Nephron progenitor cell (in vitro differentiated cells): ENCODE results near the gene CYSTM1.

Experiments
- DNase-seq: peaks from one replicate; pipeline ENCODE4 v3.0.0; 2021
- H3K27ac Mint-ChIP-seq: 2 replicates; pipeline ENCODE4 v1.8.0; 2021; ENCODE audit warnings: mild to moderate bottlenecking, moderate library complexity, mixed read lengths
- H3K27me3 Mint-ChIP-seq: 2 replicates; pipeline ENCODE4 v1.8.0; 2021; ENCODE audit warnings: mild to moderate bottlenecking, low read depth, mixed read lengths; ENCODE audit not compliant: poor library complexity
- H3K36me3 Mint-ChIP-seq: 2 replicates; pipeline ENCODE4 v1.8.0; 2021; ENCODE audit warnings: low read depth, mixed read lengths
- H3K4me1 Mint-ChIP-seq: 2 replicates; pipeline ENCODE4 v1.8.0; 2021; ENCODE audit warnings: mixed read lengths
- H3K4me3 Mint-ChIP-seq: 2 replicates; pipeline ENCODE4 v1.8.0; 2021; ENCODE audit warnings: mild to moderate bottlenecking, moderate library complexity, mixed read lengths
- H3K9me3 Mint-ChIP-seq: 2 replicates; pipeline ENCODE4 v1.8.0; 2021; ENCODE audit warnings: mild to moderate bottlenecking, moderate library complexity, mixed read lengths
- CTCF ChIP-seq: fragments of 200-600 bp; sonication (generic); IDR thresholded peaks from 2 replicates; pipeline ENCODE4 v1.5.0; 2021; ENCODE audit warnings: antibody characterized with exemption

CYSTM1 gene

GRCh38 chr5:140221697-140222223, 46.8 kb downstream of the CYSTM1 start:
- H3K4me3 Mint-ChIP-seq = no peak overlapping the region
- peaks cover 18% of the 10 kb centered on the region for H3K4me1 Mint-ChIP-seq
- TF ChIP-seq CTCF = no peak
- DNase-seq = no peak
- H3K36me3 Mint-ChIP-seq = peaks cover 7% of the 10 kb centered on the region
- no peak overlapping the region for H3K27ac Mint-ChIP-seq
- no peaks in the 10 kb centered on the region for H3K9me3 Mint-ChIP-seq
- peaks cover 3% of the 10 kb centered on the region for H3K27me3 Mint-ChIP-seq

DNA sequence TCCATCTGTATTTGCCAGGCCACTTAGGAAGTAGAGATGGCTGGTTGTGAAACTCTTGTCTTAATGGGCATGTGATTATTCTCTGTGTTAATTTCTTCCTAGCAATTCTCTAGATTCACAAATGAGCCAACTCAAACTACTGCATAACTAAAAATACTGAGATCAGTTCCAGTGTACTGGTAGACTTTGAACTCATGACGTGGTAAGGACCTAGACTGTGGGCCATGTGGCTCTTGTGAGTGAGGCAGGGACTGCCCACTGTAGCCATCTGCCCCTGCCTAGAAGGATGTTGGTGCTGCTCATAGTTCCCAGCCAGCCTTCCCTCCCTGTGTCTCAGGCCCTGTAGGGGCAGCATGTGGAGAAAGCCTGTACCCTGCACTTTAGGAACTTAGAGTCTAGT, 47.4 kb downstream of the CYSTM1 start:
- Mint-ChIP-seq H3K9me3 (no peaks in the 10 kb centered on the region), H3K4me1 (peaks cover 18% of the 10 kb centered on the region), H3K27ac (no peak overlapping the region), H3K27me3 (peaks cover 3% of the 10 kb centered on the region), H3K4me3 (no peak overlapping the region), H3K36me3 (peaks cover 7% of the 10 kb centered on the region)
- no peak for TF ChIP-seq CTCF
- DNase-seq = no peak

DNA sequence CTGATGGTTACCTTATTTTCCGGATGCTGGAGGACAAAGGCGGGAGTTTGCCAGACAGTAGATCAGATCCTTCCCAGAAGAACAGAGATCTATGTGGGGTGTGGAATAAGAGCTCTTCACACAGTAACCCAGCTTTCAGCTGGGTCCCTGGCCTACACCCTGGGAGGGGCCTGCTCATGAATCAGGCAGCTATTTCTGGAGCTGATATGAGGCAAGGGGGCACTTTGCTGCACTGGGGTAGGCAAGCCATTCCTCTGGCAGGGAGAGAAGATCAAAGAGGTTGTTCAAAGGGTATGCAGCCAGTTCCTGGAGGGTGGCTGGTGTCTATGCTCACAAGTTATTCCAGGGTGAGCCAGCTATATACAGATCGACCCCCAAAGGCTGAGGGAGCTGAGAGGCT, 48.6 kb downstream of the CYSTM1 start:
- H3K4me3 Mint-ChIP-seq = no peak overlapping the region
- DNase-seq = no peak
- H3K27ac Mint-ChIP-seq = no peak overlapping the region
- no peak for TF ChIP-seq CTCF
- peaks cover 18% of the 10 kb centered on the region for H3K4me1 Mint-ChIP-seq
- H3K36me3 Mint-ChIP-seq = peaks cover 7% of the 10 kb centered on the region
- peaks cover 3% of the 10 kb centered on the region for H3K27me3 Mint-ChIP-seq
- no peaks in the 10 kb centered on the region for H3K9me3 Mint-ChIP-seq

- no peak overlapping the region for H3K27ac Mint-ChIP-seq
These were observed 49.7 kb downstream of the CYSTM1 start for GRCh38 chr5:140224658-140225057.

DNA sequence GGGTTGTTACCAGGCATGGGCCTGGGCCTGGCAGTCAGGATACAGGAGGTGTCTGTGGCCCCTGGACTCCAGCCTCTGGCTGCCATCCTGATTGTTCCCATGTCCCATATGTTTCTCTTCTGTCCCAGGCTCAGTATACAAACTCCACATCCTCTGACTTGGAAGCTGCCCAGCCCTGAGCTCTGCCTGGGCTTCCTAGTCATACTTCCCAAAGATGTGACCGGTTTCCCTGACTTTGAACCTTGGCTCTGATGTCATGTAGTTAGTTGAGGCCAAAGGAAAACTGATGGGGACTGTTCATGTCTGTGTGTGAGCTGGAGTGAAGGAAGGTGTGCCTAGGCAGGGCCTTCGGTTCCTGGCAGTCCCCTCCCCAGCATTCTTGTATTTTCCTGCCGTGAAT, 50.4 kb downstream of the CYSTM1 start:
- Mint-ChIP-seq H3K36me3 (peaks cover 7% of the 10 kb centered on the region), H3K9me3 (no peaks in the 10 kb centered on the region), H3K4me1 (peaks cover 6% of the 10 kb centered on the region), H3K27ac (no peak overlapping the region), H3K27me3 (peaks cover 2% of the 10 kb centered on the region), H3K4me3 (no peak overlapping the region)
- no peak for DNase-seq
- no peak for TF ChIP-seq CTCF

More at GRCh38 chr5:140224658-140225057, 49.7 kb downstream of the CYSTM1 start:
- Mint-ChIP-seq H3K9me3 (no peaks in the 10 kb centered on the region), H3K27me3 (peaks cover 3% of the 10 kb centered on the region), H3K4me1 (peaks cover 14% of the 10 kb centered on the region), H3K4me3 (no peak overlapping the region), H3K36me3 (peaks cover 7% of the 10 kb centered on the region)
- no peak for TF ChIP-seq CTCF
- no peak for DNase-seq

DNA sequence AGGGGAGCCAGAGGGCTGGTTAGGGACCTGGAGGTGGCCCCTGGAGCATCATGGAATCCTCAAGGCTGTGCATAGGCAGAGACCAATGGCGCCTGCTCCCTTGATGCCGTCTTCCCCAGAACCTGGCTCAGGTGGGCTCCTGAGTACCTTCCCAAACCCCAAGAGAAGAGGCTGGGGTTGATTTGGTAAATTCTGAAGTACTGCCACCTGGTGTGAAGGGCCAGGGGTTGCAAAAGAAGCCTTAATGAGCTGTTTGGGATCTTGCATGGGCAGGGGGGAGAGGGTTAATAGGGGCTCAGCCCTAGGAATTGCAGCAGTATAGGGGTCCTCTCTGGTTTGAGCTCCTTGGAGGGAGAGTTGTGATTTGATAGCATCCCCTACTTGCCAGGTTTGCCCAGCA, 52.1 kb downstream of the CYSTM1 start:
- H3K27ac Mint-ChIP-seq = peak overlapping the region; percentile 74
- no peaks in the 10 kb centered on the region for H3K36me3 Mint-ChIP-seq
- DNase-seq = no peak
- no peaks in the 10 kb centered on the region for H3K9me3 Mint-ChIP-seq
- no peak for TF ChIP-seq CTCF
- no peaks in the 10 kb centered on the region for H3K27me3 Mint-ChIP-seq
- peaks cover 5% of the 10 kb centered on the region for H3K4me1 Mint-ChIP-seq
- no peak overlapping the region for H3K4me3 Mint-ChIP-seq
